HepG2 (cell line): ENCODE results near the gene ASTN2. TPM values are rescaled to one million over a fixed set of nuclear protein-coding genes. Genes with fewer than 3 reads are reported as not detected.
"Not testable (repeated sequence)": the region's sequence is repeated elsewhere in the genome, so short reads cannot be mapped to it uniquely, and the experiment has no call there.

Source experiments
- ATAC-seq: fragments of 200-7000 bp; cut with Tn5 transposase; 3 replicates; pipeline ENCODE4 v1.9.1; 2020; ENCODE audit warnings: mild to moderate bottlenecking, moderate library complexity
- BruUV-seq: library from RNA; stranded (reverse); fragments of 400-500 nt; replicated peaks from 2 replicates; lab custom pipeline; 2021; lab: Mats Ljungman, UMichigan
- CTCF ChIA-PET: fragments of 300-600 bp; formaldehyde crosslinking; extraction: SDS; loops from one replicate; lab custom pipeline; 2021; ENCODE audit warnings: low total read pairs, inconsistent platforms, low intra/inter-chr PET ratio; lab: Yijun Ruan, JAX
- POLR2A ChIA-PET: fragments of 350-600 bp; sonication (Branson Sonifier 250); formaldehyde crosslinking; loops from one replicate; lab custom pipeline; 2020; ENCODE audit warnings: antibody characterized with exemption, inconsistent platforms; lab: Yijun Ruan, JAX
- DNase-seq: peaks from one replicate; pipeline ENCODE4 v3.0.0-alpha.2; 2015; ENCODE audit warnings: low spot score
- FAIRE-seq: peaks from 3 replicates; lab custom pipeline; 2011; peaks lifted over from hg19 to GRCh38; lab: Jason Lieb, UNC
- H2AFZ ChIP-seq: one replicate; pipeline ENCODE4 v1.6.1; 2011; ENCODE audit warnings: low read length, inconsistent platforms
- H3K27ac ChIP-seq: fragments of 300-600 bp; 3 replicates; pipeline ENCODE4 v1.8.0; 2011; ENCODE audit warnings: mixed run types, mild to moderate bottlenecking, mixed read lengths, low read length, inconsistent platforms; ENCODE audit not compliant: insufficient read depth; ENCODE audit errors: extremely low read length
- H3K27me3 ChIP-seq, 2 experiments: fragments of 200-600 bp in 1 of 2; 2 replicates in 1 of 2; 3 replicates in 1 of 2; pipeline versions ENCODE4 v1.6.0 to v1.8.0; 2011; ENCODE audit warnings: low read length in 2 of 2, mild to moderate bottlenecking in 2 of 2, moderate library complexity in 2 of 2, inconsistent platforms in 1 of 2; ENCODE audit not compliant: insufficient read depth in 2 of 2, control insufficient read depth in 1 of 2
- H3K36me3 ChIP-seq, 2 experiments: fragments of 200-600 bp in 1 of 2; replicated peaks in 1 of 2; 2 replicates in 1 of 2; 3 replicates in 1 of 2; pipeline versions ENCODE4 v1.5.1 to v1.8.0; 2011; ENCODE audit warnings: low read length in 2 of 2, inconsistent platforms in 1 of 2; ENCODE audit not compliant: insufficient read depth in 2 of 2, control insufficient read depth in 1 of 2
- H3K4me1 ChIP-seq: 2 replicates; pipeline ENCODE4 v1.5.1; 2012; ENCODE audit warnings: low read length, inconsistent platforms; ENCODE audit not compliant: insufficient read depth
- H3K4me2 ChIP-seq: 2 replicates; pipeline ENCODE4 v1.6.0; 2011; ENCODE audit warnings: low read depth, low read length, inconsistent platforms
- H3K4me3 ChIP-seq, 3 experiments: fragments of 200-600 bp in 1 of 3; sonication (generic), shearing (Covaris generic) in 1 of 3; replicated peaks in 1 of 3; 2 replicates each; pipeline ENCODE4 v1.5.1; 2011 to 2016; ENCODE audit warnings: low read length in 3 of 3, inconsistent platforms in 2 of 3, low read depth in 2 of 3, mild to moderate bottlenecking in 2 of 3, control low read depth in 1 of 3, mixed read lengths in 1 of 3; ENCODE audit not compliant: insufficient read depth in 1 of 3
- H3K79me2 ChIP-seq: one replicate; pipeline ENCODE4 v1.6.1; 2011; ENCODE audit warnings: low read length, inconsistent platforms; ENCODE audit not compliant: insufficient read depth
- H3K9ac ChIP-seq: 2 replicates; pipeline ENCODE4 v1.6.0; 2011; ENCODE audit warnings: mild to moderate bottlenecking, low read depth, low read length, inconsistent platforms; ENCODE audit not compliant: insufficient read depth
- H3K9me3 ChIP-seq: 2 replicates; pipeline ENCODE4 v1.5.1; 2012; ENCODE audit warnings: mild to moderate bottlenecking, low read length
- H4K20me1 ChIP-seq: 2 replicates; pipeline ENCODE4 v1.6.0; 2011; ENCODE audit warnings: inconsistent platforms, mild to moderate bottlenecking, low read length, moderate library complexity; ENCODE audit not compliant: insufficient read depth
- FOXO1 ChIP-seq: sonication (generic); formaldehyde crosslinking; IDR thresholded peaks from 2 replicates; pipeline ENCODE4 v1.4.0; 2020; ENCODE audit warnings: missing genetic modification reagents
- KMT2B ChIP-seq: IDR thresholded peaks from 2 replicates; pipeline ENCODE4 v1.6.1; 2016; ENCODE audit warnings: missing genetic modification reagents, missing compliant biosample characterization
- NR1H2 ChIP-seq: sonication (generic); formaldehyde crosslinking; IDR thresholded peaks from 2 replicates; pipeline ENCODE4 v1.8.1; 2022; ENCODE audit warnings: low read depth, missing genetic modification reagents, borderline replicate concordance
- NR3C1 ChIP-seq: sonication (generic); formaldehyde crosslinking; IDR thresholded peaks from 2 replicates; pipeline ENCODE4 v1.4.0; 2020; ENCODE audit warnings: missing genetic modification reagents
- ZNF720 ChIP-seq: sonication (generic); formaldehyde crosslinking; IDR thresholded peaks from 2 replicates; pipeline ENCODE4 v1.4.0; 2020; ENCODE audit warnings: missing genetic modification reagents
- ZNF850 ChIP-seq: sonication (generic); formaldehyde crosslinking; conservative IDR thresholded peaks from 2 replicates; pipeline ENCODE4 v1.9.0; 2021; ENCODE audit warnings: mild to moderate bottlenecking, missing genetic modification reagents
- ZSCAN30 ChIP-seq: sonication (generic); formaldehyde crosslinking; IDR thresholded peaks from 2 replicates; pipeline ENCODE4 v1.5.0; 2020; ENCODE audit warnings: mild to moderate bottlenecking, missing genetic modification reagents
- WGBS: methylation state at CpG from one replicate; pipeline ENCODE4 v1.1.6; 2017; ENCODE audit warnings: low lambda C conversion rate; 5-methylcytosine and 5-hydroxymethylcytosine counted together
- in situ Hi-C: cut with HindIII; loops from 2 replicates; pipeline ENCODE4 v1.10.0; 2017; ENCODE audit warnings: low pct_unique_long_range_greater_than_20kb; ENCODE audit not compliant: extremely low pct_ligation_motif_present
- intact Hi-C: fragments of 100-400 bp; cut with micrococcal nuclease; formaldehyde crosslinking; loops from one replicate; pipeline ENCODE4 v1.10.0; 2022; ENCODE audit not compliant: unreplicated experiment
- polyA plus RNA-seq, 8 experiments: library from polyadenylated mRNA; depleted of rRNA in 3 of 8; stranded (reverse) in 7 of 8; unstranded in 1 of 8; fragments of >200 nt; fragmentation: Illumina TruSeq in 4 of 8; extraction: Trizol in 4 of 8; gene quantifications; 2 replicates each; pipeline versions ENCODE4 v1.2.1 to v1.2.3, GENCODE V29; 2011 to 2016; ENCODE audit warnings: low read depth in 4 of 8, missing spikeins in 1 of 8, mixed read lengths in 1 of 8; ENCODE audit not compliant: insufficient read depth in 1 of 8
- total RNA-seq, 5 experiments: library from RNA; depleted of rRNA; stranded (reverse); fragments of >200 nt; fragmentation: Illumina TruSeq; extraction: Trizol; gene quantifications; 2 replicates each; pipeline ENCODE4 v1.2.3, GENCODE V29; 2016; ENCODE audit warnings: low read depth in 1 of 5
- TF ChIP-seq, protein P1 (sequence below): sonication (generic); formaldehyde crosslinking; IDR thresholded peaks from 2 replicates; pipeline ENCODE4 v1.8.0; 2022; ENCODE audit warnings: low read depth, missing genetic modification reagents

ASTN2 gene
- total and polyA plus RNA-seq, 2 of the 13 experiments (the other 11 are each of a cell fraction or from before 2014, with no cell fraction given): 5.2 to 13.5 TPM

DNA sequence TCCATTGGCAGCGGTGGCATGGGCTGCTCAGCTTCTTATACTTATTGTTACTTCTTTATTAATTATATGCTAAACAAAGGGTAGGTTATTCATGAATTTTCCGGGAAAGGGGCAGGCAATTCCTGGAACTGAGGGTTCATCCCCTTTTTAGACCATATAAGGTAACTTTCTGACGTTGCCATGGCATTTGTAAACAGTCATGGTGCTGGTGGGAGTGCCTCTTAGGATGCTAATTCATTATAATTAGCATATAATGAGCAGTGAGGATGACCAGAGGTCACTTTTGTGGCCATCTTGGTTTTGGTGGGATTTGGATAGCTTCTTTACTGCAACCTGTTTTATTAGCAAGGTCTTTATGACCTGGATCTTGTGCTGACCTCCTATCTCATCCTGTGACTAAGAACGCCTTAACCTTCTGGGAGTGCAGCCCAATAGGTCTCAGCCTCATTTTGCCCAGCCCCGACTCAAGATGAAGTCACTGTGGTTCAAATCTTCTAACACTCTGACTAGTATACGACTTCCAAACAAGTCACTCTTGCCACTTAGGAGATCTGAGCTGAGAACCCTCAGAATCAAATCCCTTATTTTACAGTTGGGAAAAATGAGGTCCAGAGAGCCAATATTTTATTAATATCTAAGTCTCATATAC lies 490.3 kb downstream of the ASTN2 start (continued):
- TF ChIP-seq, protein P1, sequence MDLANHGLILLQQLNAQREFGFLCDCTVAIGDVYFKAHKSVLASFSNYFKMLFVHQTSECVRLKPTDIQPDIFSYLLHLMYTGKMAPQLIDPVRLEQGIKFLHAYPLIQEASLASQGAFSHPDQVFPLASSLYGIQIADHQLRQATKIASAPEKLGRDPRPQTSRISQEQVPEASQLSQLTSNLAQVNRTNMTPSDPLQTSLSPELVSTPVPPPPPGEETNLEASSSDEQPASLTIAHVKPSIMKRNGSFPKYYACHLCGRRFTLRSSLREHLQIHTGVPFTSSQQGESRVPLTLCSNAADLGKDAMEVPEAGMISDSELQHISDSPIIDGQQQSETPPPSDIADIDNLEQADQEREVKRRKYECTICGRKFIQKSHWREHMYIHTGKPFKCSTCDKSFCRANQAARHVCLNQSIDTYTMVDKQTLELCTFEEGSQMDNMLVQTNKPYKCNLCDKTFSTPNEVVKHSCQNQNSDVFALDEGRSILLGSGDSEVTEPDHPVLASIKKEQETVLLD (CRISPR knock-in tag): no peak
- TF ChIP-seq FOXO1 (CRISPR knock-in tag): no peak
- no peak for TF ChIP-seq NR3C1 (CRISPR knock-in tag)
- TF ChIP-seq NR1H2 (CRISPR knock-in tag): no peak
- no peak for TF ChIP-seq ZSCAN30
- no peak for TF ChIP-seq KMT2B (CRISPR knock-in tag)
- TF ChIP-seq ZNF720 (CRISPR knock-in tag): no peak
- TF ChIP-seq ZNF850 (CRISPR knock-in tag): no peak

DNA sequence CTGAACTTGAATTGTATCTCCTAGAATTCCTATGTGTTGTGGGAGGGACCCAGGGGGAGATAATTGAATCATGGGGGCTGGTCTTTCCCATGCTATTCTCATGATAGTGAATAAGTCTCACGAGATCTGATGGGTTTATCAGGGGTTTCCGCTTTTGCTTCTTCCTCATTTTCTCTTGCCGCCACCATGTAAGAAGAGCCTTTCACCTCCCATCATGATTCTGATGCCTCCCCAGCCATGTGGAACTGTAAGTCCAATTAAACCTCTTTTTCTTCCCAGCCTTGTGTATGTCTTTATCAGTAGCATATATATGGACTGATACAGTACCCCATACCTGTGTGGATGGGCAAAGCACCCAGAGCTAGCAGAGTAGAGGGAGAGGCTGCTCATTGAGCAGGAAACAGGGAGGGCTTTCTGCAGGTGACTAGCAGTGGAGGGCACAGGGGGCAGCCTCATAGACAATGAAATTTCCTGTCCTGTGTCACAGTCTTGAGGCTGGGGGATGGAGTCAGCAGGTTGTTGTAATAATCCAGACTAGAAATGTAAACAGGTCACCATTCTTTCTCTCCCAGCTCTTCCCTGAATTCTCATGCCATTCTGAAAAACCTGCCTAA lies 496.9 kb downstream of the ASTN2 start:
- H3K27ac ChIP-seq, H3K36me3 ChIP-seq, H3K79me2 ChIP-seq, H3K9me3 ChIP-seq, POLR2A ChIA-PET, intact Hi-C loops, H3K9ac ChIP-seq, H3K4me1 ChIP-seq, H3K4me2 ChIP-seq, FAIRE-seq, H2AFZ ChIP-seq, DNase-seq, H4K20me1 ChIP-seq, ATAC-seq, H3K27me3 ChIP-seq, CTCF ChIA-PET, BruUV-seq, H3K4me3 ChIP-seq, in situ Hi-C loops: not testable (repeated sequence)
- 51% methylated on average over 3 of the region's 3 CpGs for WGBS
